Osteocyte (in vitro differentiated cells): ENCODE measurements around the gene ME3. TPM values are rescaled to one million over a fixed set of nuclear protein-coding genes. Genes with fewer than 3 reads are reported as not detected.
A peak's percentile ranks its signal among the peaks of the same experiment; 100 is the strongest.

Experiments
- DNase-seq: peaks from one replicate; pipeline ENCODE4 v3.0.0; 2021; ENCODE audit warnings: mixed read lengths; ENCODE audit not compliant: unreplicated experiment; ENCODE audit errors: extremely low spot score
- H3K27ac Mint-ChIP-seq: one replicate; pipeline ENCODE4 v1.8.0; 2021; ENCODE audit warnings: mild to moderate bottlenecking, mixed read lengths; ENCODE audit not compliant: unreplicated experiment
- H3K27me3 Mint-ChIP-seq: one replicate; pipeline ENCODE4 v1.8.0; 2021; ENCODE audit warnings: mixed read lengths; ENCODE audit not compliant: unreplicated experiment
- H3K36me3 Mint-ChIP-seq: one replicate; pipeline ENCODE4 v1.8.0; 2021; ENCODE audit warnings: mixed read lengths; ENCODE audit not compliant: unreplicated experiment
- H3K4me1 Mint-ChIP-seq: one replicate; pipeline ENCODE4 v1.8.0; 2021; ENCODE audit warnings: mixed read lengths; ENCODE audit not compliant: unreplicated experiment
- H3K4me3 Mint-ChIP-seq: one replicate; pipeline ENCODE4 v1.8.0; 2021; ENCODE audit warnings: mild to moderate bottlenecking, moderate library complexity, mixed read lengths; ENCODE audit not compliant: unreplicated experiment
- H3K9me3 Mint-ChIP-seq: one replicate; pipeline ENCODE4 v1.8.0; 2021; ENCODE audit warnings: mixed read lengths; ENCODE audit not compliant: unreplicated experiment
- CTCF ChIP-seq: fragments of 200-600 bp; sonication (generic); IDR thresholded peaks from 2 replicates; pipeline ENCODE4 v1.5.0; 2021; ENCODE audit warnings: antibody characterized with exemption, mild to moderate bottlenecking, moderate library complexity
- total RNA-seq: library from RNA; stranded (reverse); gene quantifications from 2 replicates; pipeline ENCODE4 v1.2.1, GENCODE V29; 2021

The ME3 gene
- total RNA-seq, 1 donor from 2014 or later, result 19.5 TPM

GRCh38 chr11:86492370-86493010 lies 179.9 kb downstream of the ME3 start:
- DNase-seq, result no peak
- H3K27ac Mint-ChIP-seq, result no peak overlapping the region
- H3K36me3 Mint-ChIP-seq, result peaks cover 2% of the 10 kb centered on the region
- no peaks in the 10 kb centered on the region for H3K27me3 Mint-ChIP-seq
- no peak overlapping the region for H3K4me3 Mint-ChIP-seq
- no peak for TF ChIP-seq CTCF
- peaks cover 60% of the 10 kb centered on the region for H3K4me1 Mint-ChIP-seq
- H3K9me3 Mint-ChIP-seq, result no peaks in the 10 kb centered on the region

- Mint-ChIP-seq H3K4me1 (peaks cover 56% of the 10 kb centered on the region), H3K9me3 (no peaks in the 10 kb centered on the region), H3K4me3 (no peak overlapping the region), H3K27me3 (no peaks in the 10 kb centered on the region), H3K36me3 (peaks cover 2% of the 10 kb centered on the region), H3K27ac (peak overlapping the region; percentile 21)
- DNase-seq, result no peak
- no peak for TF ChIP-seq CTCF
Measured at GRCh38 chr11:86491027-86491426, 181.4 kb downstream of the ME3 start.

- no peak overlapping the region for H3K4me3 Mint-ChIP-seq
- H3K9me3 Mint-ChIP-seq, result no peaks in the 10 kb centered on the region
- peaks cover 2% of the 10 kb centered on the region for H3K36me3 Mint-ChIP-seq
- TF ChIP-seq CTCF, result no peak
- peaks cover 56% of the 10 kb centered on the region for H3K4me1 Mint-ChIP-seq
- DNase-seq, result no peak
- H3K27ac Mint-ChIP-seq, result peak overlapping the region; percentile 2
- H3K27me3 Mint-ChIP-seq, result no peaks in the 10 kb centered on the region
Measured at GRCh38 chr11:86490582-86490981, 181.8 kb downstream of the ME3 start.

GRCh38 chr11:86489442-86489841 lies 183.0 kb downstream of the ME3 start:
- Mint-ChIP-seq H3K9me3 (no peaks in the 10 kb centered on the region), H3K4me3 (no peak overlapping the region), H3K4me1 (peaks cover 60% of the 10 kb centered on the region), H3K36me3 (peaks cover 2% of the 10 kb centered on the region), H3K27me3 (no peaks in the 10 kb centered on the region), H3K27ac (no peak overlapping the region)
- no peak for DNase-seq
- TF ChIP-seq CTCF, result no peak

GRCh38 chr11:86488553-86488952 lies 183.9 kb downstream of the ME3 start:
- peaks cover 61% of the 10 kb centered on the region for H3K4me1 Mint-ChIP-seq
- no peak for TF ChIP-seq CTCF
- no peaks in the 10 kb centered on the region for H3K27me3 Mint-ChIP-seq
- no peak overlapping the region for H3K4me3 Mint-ChIP-seq
- H3K9me3 Mint-ChIP-seq, result no peaks in the 10 kb centered on the region
- H3K36me3 Mint-ChIP-seq, result peaks cover 2% of the 10 kb centered on the region
- DNase-seq, result no peak
- no peak overlapping the region for H3K27ac Mint-ChIP-seq
